EH (cell line): Measurements from ENCODE around the gene TNFRSF8.
"Not testable (repeated sequence)": the region's sequence is repeated elsewhere in the genome, so short reads cannot be mapped to it uniquely, and the experiment has no call there.

Experiments used
- DNase-seq: peaks from one replicate; pipeline ENCODE4 v3.0.0-alpha.2; 2015; ENCODE audit warnings: low read depth

The TNFRSF8 gene

GRCh38 chr1:12087797-12088314, 24.8 kb downstream of the TNFRSF8 start:
- no peak for DNase-seq

GRCh38 chr1:12088607-12089006, 25.5 kb downstream of the TNFRSF8 start:
- DNase-seq, result no peak

GRCh38 chr1:12090326-12090725, 27.2 kb downstream of the TNFRSF8 start:
- no peak for DNase-seq

GRCh38 chr1:12091191-12091590, 28.1 kb downstream of the TNFRSF8 start:
- DNase-seq, result no peak

DNA sequence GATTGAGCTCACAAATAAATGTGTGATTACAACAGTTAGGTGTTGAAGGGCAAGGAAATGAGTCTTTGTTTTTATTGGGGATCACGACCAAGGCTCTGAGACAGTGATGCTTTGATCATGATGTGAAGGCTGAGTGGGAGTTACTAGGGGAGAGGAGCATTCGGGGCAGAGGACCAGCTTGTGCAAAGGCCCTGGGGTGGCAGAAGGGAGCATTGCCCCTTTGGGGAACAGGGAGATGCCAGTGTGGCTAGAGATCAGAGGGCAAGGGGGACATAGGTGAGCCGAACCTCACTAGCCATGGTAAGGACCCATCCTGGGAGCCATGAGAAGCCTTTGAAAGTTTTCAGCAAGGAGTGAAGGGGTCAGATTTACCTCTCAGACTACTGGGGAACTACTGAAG, 31.1 kb downstream of the TNFRSF8 start:
- no peak for DNase-seq

- DNase-seq, result peak; percentile 23
Measured at GRCh38 chr1:12095452-12096263, 32.6 kb downstream of the TNFRSF8 start.

- no peak for DNase-seq
Measured at GRCh38 chr1:12096615-12097014, 33.5 kb downstream of the TNFRSF8 start.

DNA sequence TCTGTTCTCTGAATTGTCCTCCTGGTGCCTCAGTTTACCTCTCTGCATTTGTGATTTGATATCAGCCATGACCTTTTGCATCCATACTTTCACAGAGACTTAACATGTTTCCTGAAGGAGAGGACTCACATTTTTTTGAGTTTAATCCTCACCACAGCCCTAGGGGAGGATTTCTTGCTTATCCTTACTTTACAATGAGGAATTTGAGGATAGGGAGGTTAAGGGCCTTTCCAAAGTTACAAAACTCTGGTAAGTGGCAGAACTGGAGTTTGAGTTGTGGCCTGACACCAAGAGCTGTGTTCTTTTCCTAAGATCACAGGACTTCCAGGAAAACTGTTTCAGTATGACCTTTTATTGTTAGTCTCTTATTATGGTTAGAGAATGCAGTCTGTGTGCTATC, 34.2 kb downstream of the TNFRSF8 start:
- peak; percentile 66 for DNase-seq

GRCh38 chr1:12098786-12099185, 35.7 kb downstream of the TNFRSF8 start:
- no peak for DNase-seq

- no peak for DNase-seq
Measured at GRCh38 chr1:12099610-12100009, 36.5 kb downstream of the TNFRSF8 start.

GRCh38 chr1:12100071-12100470, 37.0 kb downstream of the TNFRSF8 start:
- DNase-seq, result no peak

GRCh38 chr1:12101120-12101519, 38.0 kb downstream of the TNFRSF8 start:
- DNase-seq, result not testable (repeated sequence)

DNA sequence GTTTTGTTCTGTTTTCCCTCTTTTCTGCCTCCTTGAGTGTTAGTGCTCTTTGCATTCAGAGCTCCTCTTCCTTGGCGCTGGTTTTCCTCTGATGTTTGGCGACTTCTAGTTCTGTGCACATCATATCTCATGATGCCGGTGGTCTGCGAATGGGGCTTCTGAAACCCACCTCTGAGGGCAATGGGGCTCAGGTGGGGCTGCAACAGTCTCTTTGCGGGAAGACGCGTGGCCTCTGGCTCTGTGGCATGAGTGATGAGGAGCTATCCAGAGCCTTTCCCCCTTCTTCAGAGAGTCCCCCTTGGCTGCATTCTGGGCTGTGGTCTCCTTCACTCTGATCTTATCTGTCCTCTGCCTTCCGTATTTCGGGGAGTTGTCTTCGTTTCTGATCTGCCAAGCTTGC, 39.0 kb downstream of the TNFRSF8 start:
- DNase-seq, result no peak

- DNase-seq, result no peak
Measured at GRCh38 chr1:12104417-12104816, 41.3 kb downstream of the TNFRSF8 start.

- DNase-seq, result no peak
Measured at GRCh38 chr1:12106153-12106552, 43.0 kb downstream of the TNFRSF8 start.

- not testable (repeated sequence) for DNase-seq
Measured at GRCh38 chr1:12106861-12107260, 43.8 kb downstream of the TNFRSF8 start.

DNA sequence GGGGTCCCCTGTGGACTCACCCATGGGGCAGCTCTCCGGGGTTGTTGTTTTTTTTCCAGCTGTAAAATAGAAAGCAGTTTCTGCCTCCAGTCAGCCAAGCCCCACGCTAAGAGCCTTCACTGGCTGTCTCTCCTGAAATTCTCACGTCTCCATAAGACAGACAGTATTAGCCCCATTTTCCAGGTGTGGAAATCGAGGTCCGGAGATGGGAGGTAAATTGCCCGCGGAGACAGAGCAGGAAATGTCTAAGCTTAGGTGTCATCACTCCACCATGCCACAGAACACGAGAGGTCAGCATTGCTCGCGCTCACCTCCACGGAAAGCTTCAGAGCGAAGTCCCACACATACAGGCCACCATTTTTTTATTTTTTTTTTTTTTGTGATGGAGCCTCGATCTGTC, 44.6 kb downstream of the TNFRSF8 start:
- DNase-seq, result no peak

DNA sequence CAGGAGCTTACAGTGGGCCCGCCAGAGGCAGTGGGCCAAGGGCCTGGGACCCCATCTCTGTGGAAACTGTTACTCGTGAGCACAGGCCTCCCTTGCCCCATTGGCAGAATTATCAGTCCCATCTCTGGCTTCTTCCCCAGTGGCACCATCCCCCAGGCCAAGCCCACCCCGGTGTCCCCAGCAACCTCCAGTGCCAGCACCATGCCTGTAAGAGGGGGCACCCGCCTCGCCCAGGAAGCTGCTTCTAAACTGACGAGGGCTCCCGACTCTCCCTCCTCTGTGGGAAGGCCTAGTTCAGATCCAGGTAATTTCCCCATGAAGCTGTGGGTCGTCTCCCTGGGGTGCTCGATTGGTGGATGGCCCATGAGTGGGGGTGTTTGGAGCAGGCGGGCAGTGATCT, 46.8 kb downstream of the TNFRSF8 start:
- DNase-seq, result no peak

GRCh38 chr1:12111741-12112140, 48.6 kb downstream of the TNFRSF8 start:
- DNase-seq, result no peak

DNA sequence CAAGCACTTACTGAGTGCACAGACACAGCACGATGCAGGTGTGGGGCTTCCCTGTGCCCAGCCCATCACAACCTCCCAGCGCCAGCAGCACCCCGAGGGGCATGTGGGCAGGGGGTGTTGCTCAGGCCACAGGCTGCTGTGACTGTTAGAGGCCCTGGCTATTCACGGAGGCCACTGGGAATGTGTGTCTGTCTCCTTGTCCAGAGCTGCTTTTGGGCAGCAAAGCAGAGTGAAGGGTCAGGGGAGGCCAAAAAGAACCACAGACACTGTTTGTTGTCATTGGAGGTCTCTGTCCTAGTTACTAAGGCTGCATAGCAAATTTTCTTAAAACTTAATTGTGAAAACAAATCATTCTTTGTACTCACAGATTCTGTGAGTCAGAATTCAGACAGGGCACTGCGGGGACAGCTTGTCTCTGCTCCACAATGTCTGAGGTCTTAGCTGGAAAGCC, 49.6 kb downstream of the TNFRSF8 start:
- DNase-seq, result peak; percentile 79

DNA sequence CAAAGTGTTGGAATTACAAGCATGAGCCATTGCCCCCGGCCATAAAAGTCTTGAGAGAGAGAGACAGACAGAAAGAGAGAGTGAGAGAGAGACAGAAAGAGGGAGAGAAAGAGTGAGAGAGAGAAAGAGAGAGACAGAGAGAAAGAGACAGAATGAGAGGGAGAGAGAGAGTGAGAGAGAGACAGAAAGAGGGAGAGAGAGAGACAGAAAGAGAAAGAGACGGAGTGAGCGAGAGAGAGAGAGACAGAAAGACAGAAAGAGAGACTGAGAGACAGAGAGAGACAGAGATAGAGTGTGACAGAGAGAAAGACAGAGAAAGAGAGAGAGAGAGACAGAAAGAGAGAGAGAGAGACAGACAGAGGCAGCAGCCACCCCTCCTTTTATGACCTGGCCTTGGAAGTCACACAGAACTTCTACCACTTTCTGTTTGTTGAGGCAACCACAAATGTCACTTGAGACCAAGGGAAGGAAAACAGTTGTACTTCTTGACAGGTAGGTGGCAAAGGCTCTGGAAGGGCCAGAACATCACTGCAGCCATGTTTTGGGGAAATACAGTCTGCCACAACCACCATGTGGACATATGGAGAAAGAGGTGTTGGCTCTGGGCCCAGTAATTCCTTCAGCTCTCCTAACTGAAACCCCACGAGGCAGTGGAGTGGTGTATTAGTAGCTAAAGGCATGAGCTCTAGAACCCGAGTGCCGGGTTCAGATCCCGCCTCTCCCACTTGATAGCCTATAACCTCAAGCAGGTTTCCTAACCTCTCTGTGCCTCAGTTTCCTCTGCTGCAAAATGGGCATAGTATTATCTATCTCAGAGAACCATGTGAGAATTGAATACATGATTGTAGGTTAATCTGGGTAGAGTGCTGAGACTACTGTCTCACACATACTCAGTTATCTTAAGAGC, 50.6 kb downstream of the TNFRSF8 start:
- DNase-seq, result peak; percentile 71

DNA sequence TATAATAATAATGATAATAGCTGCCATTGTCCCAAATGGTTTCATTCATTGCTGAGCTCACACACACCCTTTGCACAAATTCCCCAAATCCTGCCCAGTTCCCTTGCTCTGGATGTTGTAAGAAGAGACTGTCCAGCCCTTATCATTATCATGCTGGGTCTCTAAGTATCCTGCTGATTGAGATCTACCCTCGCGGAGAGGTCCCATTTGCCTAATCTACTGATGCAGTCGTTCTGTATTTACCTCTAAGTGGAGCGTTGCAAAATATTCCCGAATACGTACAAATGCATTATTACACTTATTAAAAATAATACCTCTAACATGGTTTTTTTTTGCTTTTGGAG, 51.2 kb downstream of the TNFRSF8 start:
- DNase-seq, result no peak

DNA sequence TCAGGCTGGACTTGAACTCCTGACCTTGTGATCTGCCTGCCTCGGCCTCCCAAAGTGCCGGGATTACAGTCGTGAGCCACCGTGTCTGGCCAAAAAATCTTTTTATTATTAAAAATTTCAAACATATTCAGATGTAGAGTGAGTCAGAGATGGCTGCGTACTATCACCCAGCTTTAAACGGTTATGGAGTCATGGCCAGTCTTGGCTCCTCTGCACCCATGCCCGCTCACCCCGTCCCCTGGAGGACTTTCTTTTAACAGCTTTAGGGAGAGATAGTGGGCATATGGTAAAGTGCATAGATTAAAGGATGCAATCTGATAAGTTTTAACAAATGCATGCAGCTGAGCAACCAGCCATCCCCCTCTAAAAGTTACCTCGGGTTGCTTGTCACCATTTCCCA, 51.8 kb downstream of the TNFRSF8 start:
- DNase-seq, result no peak
